Peyer's patch (tissue), 4 donors: ENCODE measurements around the gene SKAP1.

Source experiments
- POLR2A ChIP-seq, 2 donors: fragments of 450-650 bp; IDR thresholded peaks; one replicate each; pipeline ENCODE4 v1.5.1; 2017; ENCODE audit warnings: antibody characterized with exemption in 2 of 2, mild to moderate bottlenecking in 2 of 2, moderate library complexity in 2 of 2
- TF ChIP-seq, protein P1 (sequence below), 6 experiments: fragments of 450-650 bp in 4 of 6; fragments of 200-600 bp in 2 of 6; sonication (generic) in 1 of 6; IDR thresholded peaks; one replicate each; pipeline ENCODE4 v1.5.1; 2017 to 2019; ENCODE audit warnings: antibody characterized with exemption in 6 of 6, mild to moderate bottlenecking in 3 of 6, moderate library complexity in 1 of 6

DNA sequence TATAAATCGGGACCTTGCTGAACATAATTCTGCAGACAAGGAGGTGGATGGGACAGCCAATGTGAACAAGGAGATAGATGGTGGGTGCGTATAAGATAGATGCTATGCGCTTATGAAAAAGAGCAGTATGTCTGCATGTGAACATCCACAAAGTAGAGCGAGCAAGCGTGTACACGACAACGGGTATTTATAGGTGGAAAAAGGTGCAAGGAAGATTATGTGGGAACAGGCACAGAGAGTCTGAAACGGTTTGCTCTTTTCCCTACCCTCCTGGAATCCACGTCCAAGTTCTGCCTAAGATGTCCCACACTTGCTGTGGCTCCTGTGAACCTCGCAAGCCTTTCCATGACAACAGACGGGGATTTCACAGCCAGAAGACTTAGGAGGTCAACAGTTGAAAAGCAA lies 279.4 kb downstream of the SKAP1 start:
- TF ChIP-seq, protein P1, sequence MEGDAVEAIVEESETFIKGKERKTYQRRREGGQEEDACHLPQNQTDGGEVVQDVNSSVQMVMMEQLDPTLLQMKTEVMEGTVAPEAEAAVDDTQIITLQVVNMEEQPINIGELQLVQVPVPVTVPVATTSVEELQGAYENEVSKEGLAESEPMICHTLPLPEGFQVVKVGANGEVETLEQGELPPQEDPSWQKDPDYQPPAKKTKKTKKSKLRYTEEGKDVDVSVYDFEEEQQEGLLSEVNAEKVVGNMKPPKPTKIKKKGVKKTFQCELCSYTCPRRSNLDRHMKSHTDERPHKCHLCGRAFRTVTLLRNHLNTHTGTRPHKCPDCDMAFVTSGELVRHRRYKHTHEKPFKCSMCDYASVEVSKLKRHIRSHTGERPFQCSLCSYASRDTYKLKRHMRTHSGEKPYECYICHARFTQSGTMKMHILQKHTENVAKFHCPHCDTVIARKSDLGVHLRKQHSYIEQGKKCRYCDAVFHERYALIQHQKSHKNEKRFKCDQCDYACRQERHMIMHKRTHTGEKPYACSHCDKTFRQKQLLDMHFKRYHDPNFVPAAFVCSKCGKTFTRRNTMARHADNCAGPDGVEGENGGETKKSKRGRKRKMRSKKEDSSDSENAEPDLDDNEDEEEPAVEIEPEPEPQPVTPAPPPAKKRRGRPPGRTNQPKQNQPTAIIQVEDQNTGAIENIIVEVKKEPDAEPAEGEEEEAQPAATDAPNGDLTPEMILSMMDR (IDR thresholded peaks at IDR 0.05) = no peak
- TF ChIP-seq POLR2A (IDR thresholded peaks at IDR 0.05) = no peak
